GM19467 (cell line): ENCODE measurements around the gene NXPE3.
"Not testable (repeated sequence)": the region's sequence is repeated elsewhere in the genome, so short reads cannot be mapped to it uniquely, and the experiment has no call there.

Experiments used
- ATAC-seq: cut with Tn5 transposase; IDR thresholded peaks from one replicate; pipeline ENCODE4 v1.9.1; 2021; ENCODE audit warnings: mild to moderate bottlenecking, moderate library complexity; ENCODE audit not compliant: unreplicated experiment

The NXPE3 gene

DNA sequence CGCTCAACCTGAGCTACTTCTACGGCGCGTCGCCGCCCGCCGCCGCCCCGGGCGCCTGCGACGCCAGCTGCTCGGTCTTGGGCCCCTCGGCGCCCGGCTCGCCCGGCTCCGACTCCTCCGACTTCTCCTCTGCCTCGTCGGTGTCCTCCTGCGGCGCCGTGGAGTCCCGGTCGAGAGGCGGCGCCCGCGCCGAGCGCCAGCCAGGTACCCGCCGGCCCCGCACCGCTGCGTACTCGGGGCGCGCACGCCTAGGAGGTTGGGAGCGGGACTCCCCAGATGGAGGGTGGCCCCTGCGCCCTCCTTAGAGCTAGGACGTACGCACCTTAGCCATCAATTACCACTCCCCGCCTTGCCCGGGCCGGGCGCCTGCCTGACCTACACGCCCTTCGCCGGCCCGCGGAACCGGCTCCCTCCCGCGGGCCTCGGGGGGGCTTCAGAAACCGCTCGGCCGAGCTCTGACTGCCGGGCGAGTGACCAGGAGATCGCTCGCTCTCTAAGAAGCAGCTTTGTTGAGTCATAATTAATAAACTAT, 70.8 kb downstream of the NXPE3 start:
- ATAC-seq, result peak; percentile 24

DNA sequence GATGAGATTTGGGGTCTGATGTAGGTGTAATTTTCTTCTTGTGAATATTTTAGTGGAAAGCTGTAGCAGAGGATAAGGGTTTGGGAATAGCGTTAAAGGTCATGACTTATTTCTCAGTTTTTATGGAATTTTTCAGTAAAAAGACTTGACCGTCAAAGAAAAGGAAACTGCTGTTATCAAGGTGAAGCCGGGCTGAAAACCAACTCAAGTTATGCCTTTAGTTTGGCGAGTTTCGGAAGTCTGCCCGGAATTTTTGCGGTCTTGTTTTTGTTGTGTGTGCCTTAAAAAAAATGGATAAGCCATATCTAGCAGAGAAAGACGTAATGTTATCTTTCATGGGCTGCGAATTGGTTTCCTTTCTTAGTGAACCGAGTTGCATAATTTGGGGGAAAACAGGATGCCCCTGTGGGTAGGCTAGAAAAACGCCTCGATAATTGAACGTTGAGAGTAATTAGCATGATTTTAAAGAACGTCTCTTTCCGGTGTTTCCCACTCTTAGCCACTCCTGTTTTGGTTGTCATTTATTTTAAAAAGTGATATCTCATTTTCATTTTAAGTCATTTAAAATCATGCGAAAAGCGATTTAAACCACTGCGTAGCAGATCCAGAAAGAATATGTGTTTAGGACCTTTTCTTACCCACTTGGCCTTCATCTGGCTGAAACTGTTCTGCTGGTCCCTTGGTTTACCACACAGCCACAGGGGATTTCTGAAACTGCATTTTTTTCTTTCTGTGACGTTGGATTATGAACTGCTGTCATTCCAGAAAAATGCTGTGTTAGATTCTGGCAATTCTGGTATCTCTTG, 71.4 kb downstream of the NXPE3 start:
- no peak for ATAC-seq

DNA sequence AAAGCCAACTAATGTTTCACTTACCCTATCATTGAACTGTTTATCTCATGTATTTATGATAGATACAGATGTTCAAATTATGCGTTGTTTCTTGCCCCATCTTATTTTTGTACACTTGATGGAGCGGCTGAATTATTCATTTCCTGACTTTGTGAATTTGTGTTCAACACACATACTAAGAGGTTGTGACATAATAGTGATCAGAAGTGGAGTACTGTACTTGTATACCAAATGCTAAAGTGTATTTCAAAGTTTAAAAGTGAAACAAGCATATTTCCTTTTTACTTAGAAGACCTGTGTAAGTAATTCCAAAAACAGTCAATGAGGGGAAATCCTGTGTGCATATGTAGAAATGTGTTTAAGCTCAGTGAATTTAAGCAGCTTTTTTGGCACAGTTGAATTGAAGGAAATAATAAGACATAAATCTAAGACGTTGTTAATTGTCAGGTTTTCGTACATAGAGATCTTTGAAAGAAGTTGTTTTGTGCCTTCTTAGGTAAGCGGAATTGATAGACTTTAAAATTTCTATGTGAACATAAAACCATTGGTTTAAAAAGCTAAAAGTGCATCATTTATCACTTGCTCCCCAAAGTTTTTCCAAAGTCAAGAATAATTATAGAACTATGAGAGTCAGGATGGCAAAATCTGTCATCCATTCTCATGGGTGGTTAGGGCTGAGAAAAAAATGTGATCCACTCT, 72.2 kb downstream of the NXPE3 start:
- ATAC-seq, result no peak

DNA sequence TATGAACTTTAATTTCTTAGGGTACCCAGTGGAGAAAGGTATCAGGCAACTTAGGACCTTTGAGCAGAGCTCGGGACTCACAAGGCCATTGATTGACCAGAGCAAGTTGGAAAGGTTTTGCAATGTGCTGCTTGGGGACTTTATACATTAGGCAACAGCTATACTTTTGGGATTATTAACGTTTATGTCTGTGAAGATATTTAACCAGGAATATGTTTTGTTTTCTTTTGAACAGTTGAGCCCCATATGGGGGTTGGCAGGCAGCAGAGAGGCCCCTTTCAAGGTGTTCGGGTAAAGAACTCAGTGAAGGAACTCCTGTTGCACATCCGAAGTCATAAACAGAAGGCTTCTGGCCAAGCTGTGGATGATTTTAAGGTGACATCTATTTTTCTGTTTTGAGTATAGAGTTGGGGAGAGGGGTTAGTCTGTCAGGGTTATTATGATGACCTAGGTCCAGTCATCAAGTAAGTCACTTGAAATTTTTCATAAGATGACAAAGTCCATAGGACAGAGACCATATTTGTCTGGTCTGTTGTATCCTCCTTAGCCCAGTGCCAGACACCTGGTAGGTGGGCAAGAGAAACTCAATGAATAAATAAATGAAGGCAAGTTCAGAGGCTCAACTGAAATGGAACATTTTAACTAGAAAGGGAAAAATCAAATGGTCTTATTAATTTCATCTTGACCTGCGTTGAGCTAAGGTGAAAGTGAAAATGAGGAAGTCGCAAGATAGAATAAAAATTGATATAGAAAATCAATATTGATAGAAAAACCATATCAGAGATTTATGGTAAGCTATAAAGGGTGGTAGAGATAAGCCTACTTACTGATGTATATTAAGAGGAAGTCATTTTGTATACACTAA, 73.1 kb downstream of the NXPE3 start:
- no peak for ATAC-seq

DNA sequence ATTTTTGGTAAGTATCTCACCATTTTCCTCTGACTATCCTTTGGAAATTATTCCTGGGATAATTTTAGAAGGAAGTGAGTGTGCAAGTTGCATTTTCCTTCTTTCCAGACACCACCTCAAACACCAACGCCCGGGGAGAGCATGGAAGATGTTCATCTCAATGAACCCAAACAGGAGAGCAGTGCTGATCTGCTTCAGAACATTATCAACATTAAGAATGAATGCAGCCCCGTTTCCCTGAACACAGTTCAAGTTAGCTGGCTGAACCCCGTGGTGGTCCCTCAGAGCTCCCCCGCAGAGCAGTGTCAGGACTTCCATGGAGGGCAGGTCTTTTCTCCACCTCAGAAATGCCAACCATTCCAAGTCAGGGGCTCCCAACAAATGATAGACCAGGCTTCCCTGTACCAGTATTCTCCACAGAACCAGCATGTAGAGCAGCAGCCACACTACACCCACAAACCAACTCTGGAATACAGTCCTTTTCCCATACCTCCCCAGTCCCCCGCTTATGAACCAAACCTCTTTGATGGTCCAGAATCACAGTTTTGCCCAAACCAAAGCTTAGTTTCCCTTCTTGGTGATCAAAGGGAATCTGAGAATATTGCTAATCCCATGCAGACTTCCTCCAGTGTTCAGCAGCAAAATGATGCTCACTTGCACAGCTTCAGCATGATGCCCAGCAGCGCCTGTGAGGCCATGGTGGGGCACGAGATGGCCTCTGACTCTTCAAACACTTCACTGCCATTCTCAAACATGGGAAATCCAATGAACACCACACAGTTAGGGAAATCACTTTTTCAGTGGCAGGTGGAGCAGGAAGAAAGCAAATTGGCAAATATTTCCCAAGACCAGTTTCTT, 74.2 kb downstream of the NXPE3 start:
- ATAC-seq, result no peak

DNA sequence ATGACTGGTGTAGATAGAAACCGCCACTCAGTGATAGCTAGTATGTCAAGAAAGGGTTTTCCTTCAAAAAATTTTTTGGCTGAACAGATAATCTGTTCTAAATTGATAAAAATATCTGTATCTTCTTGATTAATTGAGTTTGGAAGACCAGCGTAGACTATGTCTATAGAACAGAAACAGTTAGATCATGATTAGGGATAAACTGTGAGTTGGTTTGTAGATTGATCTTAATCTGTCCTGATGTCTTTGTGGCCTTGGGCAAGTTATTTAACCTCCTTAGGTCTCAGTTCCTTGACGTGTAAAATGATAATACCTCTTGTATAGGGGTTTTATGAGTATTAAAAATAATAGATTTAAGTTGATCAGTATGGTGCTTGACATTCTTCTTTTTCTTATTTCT, 75.0 kb downstream of the NXPE3 start:
- no peak for ATAC-seq

DNA sequence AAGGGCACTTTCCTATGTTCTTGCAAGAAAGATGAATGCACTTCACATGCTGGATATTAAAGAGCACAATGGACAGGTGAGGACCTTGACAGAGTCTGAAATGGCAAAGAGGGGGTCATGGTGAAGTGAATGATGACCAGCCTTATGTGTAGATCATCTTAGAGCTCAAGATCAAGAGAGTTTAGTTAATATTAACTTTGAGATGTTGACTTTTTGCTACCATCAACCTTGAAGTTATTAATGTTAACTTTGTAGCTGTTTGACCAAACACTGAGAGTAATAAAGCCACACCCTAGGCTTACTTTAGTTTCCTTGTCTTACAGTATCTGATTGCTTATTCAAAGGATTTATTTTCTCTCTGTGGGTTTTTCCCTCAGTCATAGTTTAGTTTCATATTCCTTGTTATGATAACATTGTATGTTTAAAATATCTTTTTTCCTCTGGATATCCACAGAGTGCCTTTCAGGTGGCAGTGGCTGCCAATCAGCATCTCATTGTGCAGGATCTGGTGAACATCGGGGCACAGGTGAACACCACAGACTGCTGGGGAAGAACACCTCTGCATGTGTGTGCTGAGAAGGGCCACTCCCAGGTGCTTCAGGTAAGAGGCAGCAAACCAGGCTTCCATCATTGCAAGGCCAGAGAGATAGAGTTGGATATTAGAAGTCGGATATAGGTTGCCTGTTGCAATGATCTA, 75.7 kb downstream of the NXPE3 start:
- ATAC-seq, result no peak

DNA sequence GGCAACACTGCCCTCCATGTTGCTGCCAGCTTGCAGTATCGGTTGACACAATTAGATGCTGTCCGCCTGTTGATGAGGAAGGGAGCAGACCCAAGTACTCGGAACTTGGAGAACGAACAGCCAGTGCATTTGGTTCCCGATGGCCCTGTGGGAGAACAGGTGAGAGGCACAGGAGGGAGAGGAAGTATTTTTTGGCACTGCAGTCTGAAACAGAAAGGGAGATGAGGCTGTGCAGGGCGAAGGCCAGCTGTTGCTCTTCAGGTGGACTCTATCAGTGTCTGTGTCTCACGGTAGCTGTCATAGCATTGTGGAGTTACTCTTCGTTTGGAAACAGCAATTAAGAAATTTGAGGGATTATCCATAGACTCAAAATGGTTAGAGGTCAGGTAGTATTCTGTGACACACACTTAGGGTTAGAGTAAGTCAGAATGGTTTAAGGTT, 78.3 kb downstream of the NXPE3 start:
- no peak for ATAC-seq

DNA sequence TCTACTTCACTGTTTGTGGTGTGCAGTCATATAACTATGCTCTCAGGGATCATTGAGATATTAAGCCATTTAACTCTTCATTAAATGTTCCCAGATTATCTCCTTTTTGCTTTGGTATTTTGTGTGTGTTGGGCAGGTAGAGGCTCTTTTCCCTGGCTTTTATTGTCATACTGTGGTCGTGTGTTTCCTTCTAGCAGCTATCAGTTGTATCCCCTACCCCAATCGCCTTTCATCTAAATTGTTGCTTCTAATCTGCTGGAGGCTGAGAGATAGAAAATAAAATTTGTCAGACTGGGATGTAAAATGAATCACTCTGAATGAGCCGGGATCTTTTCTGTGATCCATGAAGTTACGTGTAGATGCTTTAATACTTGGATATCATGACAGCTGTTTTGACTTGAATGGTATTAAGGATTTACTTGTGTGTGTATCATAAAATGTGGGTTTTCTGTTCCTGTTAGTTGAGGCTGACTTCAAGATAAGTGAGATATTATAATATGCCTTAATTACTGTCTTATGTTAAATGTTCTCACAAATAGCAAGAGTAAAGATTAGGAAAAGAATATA, 79.5 kb downstream of the NXPE3 start:
- no peak for ATAC-seq

DNA sequence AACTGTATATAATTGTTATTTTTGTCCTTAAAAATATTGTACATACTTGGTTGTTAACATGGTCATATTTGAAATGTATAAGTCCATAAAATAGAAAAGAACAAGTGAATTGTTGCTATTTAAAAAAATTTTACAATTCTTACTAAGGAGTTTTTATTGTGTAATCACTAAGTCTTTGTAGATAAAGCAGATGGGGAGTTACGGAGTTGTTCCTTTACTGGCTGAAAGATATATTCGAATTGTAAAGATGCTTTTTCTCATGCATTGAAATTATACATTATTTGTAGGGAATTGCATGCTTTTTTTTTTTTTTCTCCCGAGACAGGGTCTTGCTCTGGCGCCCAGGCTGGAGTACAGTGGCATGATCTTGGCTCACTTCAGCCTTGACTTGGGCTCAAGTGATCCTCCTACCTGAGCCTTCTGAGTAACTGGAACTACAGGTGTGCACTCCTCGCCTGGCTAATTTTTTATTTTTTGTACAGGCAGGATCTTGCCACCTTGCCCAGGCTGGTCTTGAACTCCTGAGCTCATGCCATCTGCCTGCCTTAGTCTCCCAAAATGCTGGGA, 81.0 kb downstream of the NXPE3 start:
- ATAC-seq, result no peak

DNA sequence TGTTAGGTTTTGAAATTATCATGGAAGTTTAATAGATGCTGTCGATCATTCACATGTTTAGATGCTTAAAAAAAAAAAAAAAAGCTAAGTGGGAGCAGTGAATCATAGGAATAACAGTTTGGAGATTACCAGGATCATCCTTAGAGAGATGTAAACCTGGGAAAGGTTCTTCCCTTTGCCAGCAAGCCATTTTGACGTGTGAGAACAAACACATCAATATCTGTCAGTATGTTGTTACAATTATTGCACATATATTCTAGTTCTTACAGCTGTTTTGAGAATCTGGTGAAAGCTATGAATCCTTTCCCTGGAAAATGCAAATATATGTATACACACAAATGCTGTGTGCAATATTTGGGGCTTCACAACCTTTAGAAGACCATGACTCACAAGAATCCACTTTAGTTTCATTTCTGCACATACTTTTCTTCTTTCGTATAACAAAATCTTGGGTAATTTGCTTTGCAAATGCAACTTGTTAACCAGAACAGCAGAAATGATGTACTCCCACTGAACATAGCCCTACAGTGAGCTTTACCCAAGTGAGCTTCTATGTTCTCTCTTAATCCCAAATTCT, 82.3 kb downstream of the NXPE3 start:
- ATAC-seq, result no peak

DNA sequence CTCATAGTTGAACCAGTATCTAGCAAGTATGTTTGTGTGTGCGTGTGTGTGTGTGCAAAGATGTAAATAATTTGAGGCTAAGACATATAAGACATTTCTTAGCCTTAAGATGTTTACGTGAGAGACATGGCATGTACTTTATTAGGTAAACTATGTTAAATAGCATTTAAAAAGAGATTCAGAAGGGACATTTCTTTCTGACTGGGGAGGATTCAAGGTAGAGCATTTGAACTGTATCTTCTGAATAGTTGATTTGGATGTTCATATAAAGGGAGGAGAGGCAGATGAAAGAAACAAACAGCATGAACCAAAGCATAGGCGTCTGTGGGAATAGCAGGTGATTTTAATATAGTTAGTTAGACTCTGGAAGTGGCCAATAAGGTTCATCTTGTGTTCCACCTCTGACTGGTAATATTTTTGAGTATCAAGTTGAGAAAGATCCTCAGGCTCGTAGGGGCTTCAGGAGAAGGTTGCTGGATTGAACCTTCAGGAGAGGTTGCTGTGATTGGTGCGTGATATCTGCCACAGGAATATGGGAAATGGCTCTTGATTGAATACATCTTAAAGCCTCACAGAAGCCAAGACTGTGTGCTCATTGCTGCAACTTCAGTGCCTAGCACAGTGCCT, 82.9 kb downstream of the NXPE3 start:
- ATAC-seq, result no peak

DNA sequence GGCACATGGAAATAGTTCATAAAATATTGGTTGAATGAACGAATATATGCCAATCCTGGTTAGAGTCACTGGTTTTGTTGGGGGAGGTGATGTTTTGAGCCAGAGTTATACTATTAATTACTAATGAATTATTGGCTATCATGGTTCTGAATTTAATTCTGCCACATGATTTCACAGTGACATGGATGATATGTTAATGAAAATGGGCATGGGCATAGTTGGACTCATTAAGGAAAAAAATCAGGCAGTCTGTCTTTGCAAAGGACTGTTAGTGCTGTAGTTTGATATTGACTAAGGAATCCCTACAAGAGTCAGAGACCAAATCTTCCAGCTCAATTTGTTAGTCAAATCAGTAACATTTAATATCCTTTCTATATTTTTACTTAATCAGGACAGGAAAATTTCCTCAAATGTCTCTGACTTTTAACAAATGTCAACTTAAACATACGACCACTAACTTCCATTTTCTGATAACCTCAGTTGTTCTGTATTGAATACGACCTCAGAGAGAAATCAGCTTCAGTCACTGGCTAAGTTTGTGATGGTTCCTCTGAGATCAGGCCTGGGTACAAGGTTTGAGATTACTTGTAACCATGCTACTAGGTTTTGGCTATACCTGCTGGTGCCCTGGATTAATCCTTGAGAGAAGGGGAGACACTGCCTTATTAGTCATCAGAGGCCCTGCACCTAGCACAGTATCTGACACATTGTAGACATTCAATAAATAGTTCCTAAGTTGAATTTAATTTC, 83.6 kb downstream of the NXPE3 start:
- no peak for ATAC-seq

DNA sequence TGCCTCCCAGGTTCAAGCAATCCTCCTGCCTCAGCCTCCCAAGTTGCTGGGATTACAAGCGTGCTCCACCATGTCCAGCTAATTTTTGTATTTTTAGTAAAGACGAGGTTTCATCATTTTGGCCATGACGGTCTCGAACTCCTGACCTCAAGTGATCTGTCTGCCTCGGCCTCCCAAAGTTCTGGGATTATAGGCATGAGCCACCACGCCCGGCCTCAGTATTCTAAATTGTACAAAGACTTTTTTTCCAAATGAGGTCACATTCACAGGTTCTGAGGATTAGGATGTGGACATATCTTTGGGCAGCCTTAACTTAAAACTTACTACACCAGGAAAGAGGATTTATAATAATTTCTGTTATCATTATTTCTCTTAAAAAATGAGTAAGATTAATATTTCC, 85.9 kb downstream of the NXPE3 start:
- ATAC-seq, result not testable (repeated sequence)

DNA sequence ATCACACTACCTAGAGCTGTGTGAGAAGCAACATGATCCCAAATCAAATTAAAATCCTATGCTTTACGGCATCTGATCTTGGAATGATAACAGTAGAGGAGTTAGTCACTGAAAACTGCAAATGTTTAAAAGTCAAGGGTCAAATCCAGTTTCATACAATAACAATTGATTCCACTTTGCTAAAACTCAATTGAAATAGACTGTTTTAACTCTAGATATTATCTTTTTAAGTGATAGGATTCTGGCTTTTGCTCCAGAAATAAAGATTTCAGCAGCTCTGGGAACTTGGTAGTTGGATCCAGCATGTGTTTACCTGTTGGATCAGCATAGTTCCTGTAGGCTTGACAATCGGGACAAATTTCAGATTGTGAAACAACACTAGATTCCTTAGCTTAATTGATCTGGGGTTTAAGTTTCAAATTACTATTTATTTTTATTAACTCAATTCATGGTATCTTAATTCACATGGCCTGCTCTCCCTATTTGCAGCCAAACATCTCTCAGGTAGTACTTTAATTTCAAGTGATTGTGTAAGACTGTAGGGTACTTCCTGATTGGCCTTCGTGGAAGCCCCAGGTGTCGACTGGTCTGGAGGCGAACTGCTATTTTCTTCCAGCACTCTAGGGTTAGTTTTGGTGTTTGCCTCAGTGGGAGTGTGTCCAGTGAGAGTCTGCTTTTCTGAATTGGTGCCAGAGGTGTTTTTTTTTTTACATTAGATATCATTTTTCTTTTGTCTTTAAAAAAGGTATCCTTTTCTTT, 86.9 kb downstream of the NXPE3 start:
- no peak for ATAC-seq

DNA sequence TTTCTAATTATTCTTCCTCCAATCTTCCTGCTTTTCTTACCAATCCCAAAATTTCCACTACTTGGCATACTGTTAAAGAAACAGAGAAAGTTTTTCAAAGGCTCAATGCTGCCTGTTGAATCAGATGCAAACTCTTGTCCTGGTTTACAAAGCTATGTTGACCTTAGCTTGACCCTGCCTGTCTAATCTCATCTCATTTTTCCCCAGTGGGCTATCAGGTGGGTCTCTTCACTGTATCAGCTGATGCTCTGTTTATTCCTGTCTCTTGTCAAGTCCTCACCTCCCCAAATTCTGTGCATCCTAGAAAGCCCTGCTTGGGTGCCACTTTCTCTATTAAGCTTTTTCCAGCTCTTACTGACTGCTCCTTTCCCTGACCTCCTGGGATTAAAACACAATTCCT, 88.5 kb downstream of the NXPE3 start:
- no peak for ATAC-seq

DNA sequence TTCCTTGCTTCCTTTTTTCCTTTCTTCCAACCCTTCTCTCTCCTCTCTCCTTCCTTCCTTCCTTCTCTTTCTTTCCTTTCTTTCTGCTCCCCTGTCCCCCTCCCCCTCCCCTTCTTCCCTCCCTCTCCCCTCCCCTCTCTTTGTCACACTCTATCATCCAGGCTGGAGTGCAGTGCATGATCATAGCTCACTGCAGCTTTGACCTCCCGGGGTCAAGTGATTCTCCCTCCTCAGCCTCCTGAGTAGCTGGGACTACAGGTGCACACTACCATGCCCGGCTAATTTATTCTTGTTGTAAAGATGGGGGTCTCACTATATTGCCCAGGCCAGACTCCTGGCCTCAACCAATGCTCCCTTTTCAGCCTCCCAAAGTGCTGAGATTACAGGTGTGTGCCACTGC, 89.0 kb downstream of the NXPE3 start:
- no peak for ATAC-seq
